ENCODE results near the gene EHMT1. TPM values are rescaled to one million over a fixed set of nuclear protein-coding genes. Genes with fewer than 3 reads are reported as not detected.
A peak's percentile ranks its signal among the peaks of the same experiment; 100 is the strongest.

Gene EHMT1
- total and polyA plus RNA-seq, 2 donors = 37.3 to 56.9 TPM

- 95% methylated on average over 13 of the region's 13 CpGs for WGBS
- peaks cover 11 to 33% of the 10 kb centered on the region in 2 donors for H3K4me1 ChIP-seq (ENCODE audit: control insufficient read depth in 2 of 2, insufficient read depth in 2 of 2, low read length in 2 of 2)
- no peak for DNase-seq (ENCODE audit: low read depth in 6 of 9, low spot score in 9 of 9)
- no peaks in the 10 kb centered on the region for H3K36me3 ChIP-seq (ENCODE audit: control insufficient read depth in 2 of 2, insufficient read depth in 2 of 2, low read length in 1 of 2)
- peaks cover 0 to 18% of the 10 kb centered on the region in 2 donors for H3K27me3 ChIP-seq (ENCODE audit: control insufficient read depth in 2 of 2, insufficient read depth in 1 of 2, low read length in 1 of 2)
- peaks cover 0 to 1% of the 10 kb centered on the region in 2 donors for H3K9me3 ChIP-seq (ENCODE audit: control insufficient read depth in 2 of 2, insufficient read depth in 1 of 2, low read length in 1 of 2)
- H3K27ac ChIP-seq (ENCODE audit: low read depth in 1 of 2, low read length in 1 of 2) = no peak overlapping the region
- H3K4me3 ChIP-seq (ENCODE audit: low read length in 2 of 2) = no peak overlapping the region
These were observed 14.9 kb upstream of the EHMT1 start for GRCh38 chr9:137603879-137604278.

- 24% methylated on average over 49 of the region's 49 CpGs for WGBS
- peaks cover 0 to 18% of the 10 kb centered on the region in 2 donors for H3K27me3 ChIP-seq (ENCODE audit: control insufficient read depth in 2 of 2, insufficient read depth in 1 of 2, low read length in 1 of 2)
- H3K4me1 ChIP-seq (ENCODE audit: control insufficient read depth in 2 of 2, insufficient read depth in 2 of 2, low read length in 2 of 2) = peaks cover 11 to 33% of the 10 kb centered on the region in 2 donors
- no peak overlapping the region for H3K27ac ChIP-seq (ENCODE audit: low read depth in 1 of 2, low read length in 1 of 2)
- peak overlapping the region; percentile 13 to 71 for H3K4me3 ChIP-seq (ENCODE audit: low read length in 2 of 2)
- peaks cover 0 to 1% of the 10 kb centered on the region in 2 donors for H3K9me3 ChIP-seq (ENCODE audit: control insufficient read depth in 2 of 2, insufficient read depth in 1 of 2, low read length in 1 of 2)
- no peaks in the 10 kb centered on the region for H3K36me3 ChIP-seq (ENCODE audit: control insufficient read depth in 2 of 2, insufficient read depth in 2 of 2, low read length in 1 of 2)
- peak in 1 of 9 donors; percentile 23 for DNase-seq (ENCODE audit: low read depth in 6 of 9, low spot score in 9 of 9)
These were observed 14.3 kb upstream of the EHMT1 start for GRCh38 chr9:137604345-137605086.

GRCh38 chr9:137605121-137606004 lies 13.4 kb upstream of the EHMT1 start, which contains the start of gene ARRDC1:
TSS of gene ARRDC1 (plus strand) at chr9:137605686. CDS start at chr9:137605718, 32 bp downstream.
- Histone ChIP-seq H3K27me3 (ENCODE audit: control insufficient read depth in 2 of 2, insufficient read depth in 1 of 2, low read length in 1 of 2) (peaks cover 0 to 18% of the 10 kb centered on the region in 2 donors), H3K4me3 (ENCODE audit: low read length in 2 of 2) (peak within 1 kb of the TSS; percentile 40 to 71), H3K36me3 (ENCODE audit: control insufficient read depth in 2 of 2, insufficient read depth in 2 of 2, low read length in 1 of 2) (no peaks in the 10 kb centered on the region), H3K9me3 (ENCODE audit: control insufficient read depth in 2 of 2, insufficient read depth in 1 of 2, low read length in 1 of 2) (peaks cover 0 to 1% of the 10 kb centered on the region in 2 donors), H3K27ac (ENCODE audit: low read depth in 1 of 2, low read length in 1 of 2) (peak within 1 kb of the TSS in 1 of 2 donors; percentile 89), H3K4me1 (ENCODE audit: control insufficient read depth in 2 of 2, insufficient read depth in 2 of 2, low read length in 2 of 2) (peaks cover 11 to 33% of the 10 kb centered on the region in 2 donors)
- DNase-seq (ENCODE audit: low read depth in 6 of 9, low spot score in 9 of 9) = peak; percentile 59 to 92 (median 83)
- WGBS = under 1% methylated on average over 109 of the region's 111 CpGs

- DNase-seq (ENCODE audit: low read depth in 6 of 9, low spot score in 9 of 9) = peak in 1 of 9 donors; percentile 52
- H3K4me1 ChIP-seq (ENCODE audit: control insufficient read depth in 2 of 2, insufficient read depth in 2 of 2, low read length in 2 of 2) = peaks cover 11 to 33% of the 10 kb centered on the region in 2 donors
- H3K9me3 ChIP-seq (ENCODE audit: control insufficient read depth in 2 of 2, insufficient read depth in 1 of 2, low read length in 1 of 2) = peaks cover 0 to 1% of the 10 kb centered on the region in 2 donors
- H3K27me3 ChIP-seq (ENCODE audit: control insufficient read depth in 2 of 2, insufficient read depth in 1 of 2, low read length in 1 of 2) = peaks cover 0 to 18% of the 10 kb centered on the region in 2 donors
- H3K27ac ChIP-seq (ENCODE audit: low read depth in 1 of 2, low read length in 1 of 2) = peak overlapping the region in 1 of 2 donors; percentile 89
- 4% methylated on average over 57 of the region's 57 CpGs for WGBS
- H3K4me3 ChIP-seq (ENCODE audit: low read length in 2 of 2) = peak overlapping the region; percentile 40 to 71
- no peaks in the 10 kb centered on the region for H3K36me3 ChIP-seq (ENCODE audit: control insufficient read depth in 2 of 2, insufficient read depth in 2 of 2, low read length in 1 of 2)
These were observed 12.7 kb upstream of the EHMT1 start for GRCh38 chr9:137606005-137606621.

GRCh38 chr9:137606734-137607138 lies 12.1 kb upstream of the EHMT1 start:
- DNase-seq (ENCODE audit: low read depth in 6 of 9, low spot score in 9 of 9) = no peak
- H3K36me3 ChIP-seq (ENCODE audit: control insufficient read depth in 2 of 2, insufficient read depth in 2 of 2, low read length in 1 of 2) = no peaks in the 10 kb centered on the region
- H3K9me3 ChIP-seq (ENCODE audit: control insufficient read depth in 2 of 2, insufficient read depth in 1 of 2, low read length in 1 of 2) = peaks cover 0 to 1% of the 10 kb centered on the region in 2 donors
- H3K4me1 ChIP-seq (ENCODE audit: control insufficient read depth in 2 of 2, insufficient read depth in 2 of 2, low read length in 2 of 2) = peaks cover 11 to 33% of the 10 kb centered on the region in 2 donors
- H3K4me3 ChIP-seq (ENCODE audit: low read length in 2 of 2) = peak overlapping the region; percentile 40 to 71
- H3K27ac ChIP-seq (ENCODE audit: low read depth in 1 of 2, low read length in 1 of 2) = no peak overlapping the region
- H3K27me3 ChIP-seq (ENCODE audit: control insufficient read depth in 2 of 2, insufficient read depth in 1 of 2, low read length in 1 of 2) = peaks cover 0 to 18% of the 10 kb centered on the region in 2 donors
- WGBS = 77% methylated on average over 13 of the region's 13 CpGs

GRCh38 chr9:137607141-137607857 lies 11.5 kb upstream of the EHMT1 start:
- Histone ChIP-seq H3K27me3 (ENCODE audit: control insufficient read depth in 2 of 2, insufficient read depth in 1 of 2, low read length in 1 of 2) (peaks cover 0 to 18% of the 10 kb centered on the region in 2 donors), H3K27ac (ENCODE audit: low read depth in 1 of 2, low read length in 1 of 2) (no peak overlapping the region), H3K4me3 (ENCODE audit: low read length in 2 of 2) (no peak overlapping the region), H3K4me1 (ENCODE audit: control insufficient read depth in 2 of 2, insufficient read depth in 2 of 2, low read length in 2 of 2) (peaks cover 11 to 33% of the 10 kb centered on the region in 2 donors), H3K9me3 (ENCODE audit: control insufficient read depth in 2 of 2, insufficient read depth in 1 of 2, low read length in 1 of 2) (peaks cover 0 to 1% of the 10 kb centered on the region in 2 donors), H3K36me3 (ENCODE audit: control insufficient read depth in 2 of 2, insufficient read depth in 2 of 2, low read length in 1 of 2) (no peaks in the 10 kb centered on the region)
- WGBS = 94% methylated on average over 17 of the region's 17 CpGs
- DNase-seq (ENCODE audit: low read depth in 6 of 9, low spot score in 9 of 9) = no peak

- Histone ChIP-seq H3K4me3 (ENCODE audit: low read length in 2 of 2) (no peak overlapping the region), H3K36me3 (ENCODE audit: control insufficient read depth in 2 of 2, insufficient read depth in 2 of 2, low read length in 1 of 2) (peaks cover 19 to 24% of the 10 kb centered on the region in 2 donors), H3K9me3 (ENCODE audit: control insufficient read depth in 2 of 2, insufficient read depth in 1 of 2, low read length in 1 of 2) (no peaks in the 10 kb centered on the region), H3K27me3 (ENCODE audit: control insufficient read depth in 2 of 2, insufficient read depth in 1 of 2, low read length in 1 of 2) (peaks cover 0 to 10% of the 10 kb centered on the region in 2 donors), H3K27ac (ENCODE audit: low read depth in 1 of 2, low read length in 1 of 2) (no peak overlapping the region), H3K4me1 (ENCODE audit: control insufficient read depth in 2 of 2, insufficient read depth in 2 of 2, low read length in 2 of 2) (peaks cover 9 to 21% of the 10 kb centered on the region in 2 donors)
- no peak for DNase-seq (ENCODE audit: low read depth in 6 of 9, low spot score in 9 of 9)
- 96% methylated on average over 6 of the region's 6 CpGs for WGBS
These were observed 7.9 kb upstream of the EHMT1 start for GRCh38 chr9:137610944-137611343.
